Hepatocyte (in vitro differentiated cells): ENCODE data around the gene SLC27A4. TPM values are rescaled to one million over a fixed set of nuclear protein-coding genes. Genes with fewer than 3 reads are reported as not detected.

ENCODE experiments used
- DNase-seq: peaks from one replicate; pipeline ENCODE4 v3.0.0-alpha.2; 2016; ENCODE audit warnings: low spot score
- H2AFZ ChIP-seq: fragments of 200-600 bp; sonication (generic); 2 replicates; pipeline ENCODE4 v1.6.0; 2016; ENCODE audit warnings: antibody characterized with exemption, mild to moderate bottlenecking
- H3K27ac ChIP-seq: fragments of 200-600 bp; sonication (generic); 2 replicates; pipeline ENCODE4 v1.5.1; 2016; ENCODE audit warnings: mild to moderate bottlenecking
- H3K27me3 ChIP-seq: fragments of 200-600 bp; sonication (generic); 2 replicates; pipeline ENCODE4 v1.6.1; 2016
- H3K36me3 ChIP-seq: fragments of 200-600 bp; sonication (generic); replicated peaks from 2 replicates; pipeline ENCODE4 v1.5.1; 2016; ENCODE audit warnings: low read depth; ENCODE audit not compliant: insufficient read depth
- H3K4me1 ChIP-seq: fragments of 200-600 bp; sonication (generic); 2 replicates; pipeline ENCODE4 v1.5.1; 2016; ENCODE audit warnings: mild to moderate bottlenecking, moderate library complexity; ENCODE audit not compliant: insufficient read depth
- H3K4me2 ChIP-seq: fragments of 200-600 bp; sonication (generic); 2 replicates; pipeline ENCODE4 v1.6.0; 2016
- H3K4me3 ChIP-seq: fragments of 200-600 bp; sonication (generic); 2 replicates; pipeline ENCODE4 v1.5.1; 2016; ENCODE audit warnings: mild to moderate bottlenecking
- H3K79me2 ChIP-seq: fragments of 200-600 bp; sonication (generic); 2 replicates; pipeline ENCODE4 v1.6.0; 2017; ENCODE audit warnings: mild to moderate bottlenecking
- H3K9me2 ChIP-seq: fragments of 200-600 bp; sonication (generic); replicated peaks from 2 replicates; pipeline ENCODE4 v1.6.0; 2017; ENCODE audit warnings: mild to moderate bottlenecking; ENCODE audit not compliant: insufficient read depth
- H3K9me3 ChIP-seq: fragments of 200-600 bp; sonication (generic); 2 replicates; pipeline ENCODE4 v1.5.1; 2016; ENCODE audit warnings: low read depth, mild to moderate bottlenecking
- H4K20me1 ChIP-seq: fragments of 200-600 bp; sonication (generic); 2 replicates; pipeline ENCODE4 v1.6.0; 2016; ENCODE audit warnings: mild to moderate bottlenecking; ENCODE audit not compliant: insufficient read depth, poor library complexity, severe bottlenecking
- CTCF ChIP-seq: fragments of 200-600 bp; sonication (generic); IDR thresholded peaks from 2 replicates; pipeline ENCODE4 v1.5.1; 2016; ENCODE audit warnings: antibody characterized with exemption, mild to moderate bottlenecking; ENCODE audit not compliant: poor library complexity
- EZH2 ChIP-seq: fragments of 200-600 bp; sonication (generic); IDR thresholded peaks from 2 replicates; pipeline ENCODE4 v1.6.1; 2016; ENCODE audit warnings: antibody characterized with exemption, mild to moderate bottlenecking, borderline replicate concordance
- EZH2phosphoT487 ChIP-seq: fragments of 200-600 bp; sonication (generic); IDR thresholded peaks from one replicate; pipeline ENCODE4 v1.6.1; 2018; ENCODE audit warnings: antibody characterized with exemption, mild to moderate bottlenecking, low read depth, moderate library complexity; ENCODE audit not compliant: unreplicated experiment, severe bottlenecking
- WGBS: methylation state at CpG from one replicate; pipeline ENCODE4 v1.1.6; 2016; ENCODE audit warnings: low lambda C conversion rate; ENCODE audit errors: missing lambda C conversion rate; 5-methylcytosine and 5-hydroxymethylcytosine counted together
- polyA plus RNA-seq: library from polyadenylated mRNA; unstranded; fragments of >200 nt; fragmentation: Nextera tagmentation; extraction: Ambion mirVana; gene quantifications from 2 replicates; pipeline ENCODE4 v1.2.1, GENCODE V29; 2016
- total RNA-seq: library from RNA; depleted of rRNA; stranded (reverse); fragments of >200 nt; gene quantifications from 2 replicates; pipeline ENCODE4 v1.2.3, GENCODE V29; 2014

Gene SLC27A4
- total and polyA plus RNA-seq, 2 experiments from 2014 or later = 21.9 to 23.4 TPM

GRCh38 chr9:128343855-128344254 is 3.5 kb downstream of the SLC27A4 start:
- no peak overlapping the region for H3K4me3 ChIP-seq
- no peak overlapping the region for H2AFZ ChIP-seq
- H3K27ac ChIP-seq = no peak overlapping the region
- TF ChIP-seq EZH2phosphoT487 (no peak), EZH2 (no peak), CTCF (no peak)
- no peaks in the 10 kb centered on the region for H3K9me2 ChIP-seq
- H3K4me2 ChIP-seq = no peak overlapping the region
- no peaks in the 10 kb centered on the region for H3K36me3 ChIP-seq
- 100% methylated on average over 4 of the region's 4 CpGs for WGBS
- H3K4me1 ChIP-seq = peaks cover 7% of the 10 kb centered on the region
- DNase-seq = no peak
- H3K27me3 ChIP-seq = no peaks in the 10 kb centered on the region
- H4K20me1 ChIP-seq = no peaks in the 10 kb centered on the region
- no peaks in the 10 kb centered on the region for H3K9me3 ChIP-seq
- peaks cover 4% of the 10 kb centered on the region for H3K79me2 ChIP-seq

GRCh38 chr9:128344931-128345605 is 4.7 kb downstream of the SLC27A4 start:
- Histone ChIP-seq H3K4me2 (no peak overlapping the region), H3K9me2 (no peaks in the 10 kb centered on the region), H3K27ac (no peak overlapping the region), H3K27me3 (no peaks in the 10 kb centered on the region), H3K9me3 (no peaks in the 10 kb centered on the region), H4K20me1 (no peaks in the 10 kb centered on the region), H3K4me3 (no peak overlapping the region), H3K79me2 (peaks cover 4% of the 10 kb centered on the region), H3K4me1 (peaks cover 3% of the 10 kb centered on the region), H3K36me3 (no peaks in the 10 kb centered on the region), H2AFZ (no peak overlapping the region)
- DNase-seq = no peak
- WGBS = 96% methylated on average over 28 of the region's 28 CpGs
- TF ChIP-seq EZH2 (no peak), EZH2phosphoT487 (no peak), CTCF (no peak)

GRCh38 chr9:128349125-128349524 is 8.8 kb downstream of the SLC27A4 start:
- H3K79me2 ChIP-seq = no peaks in the 10 kb centered on the region
- H2AFZ ChIP-seq = no peak overlapping the region
- no peaks in the 10 kb centered on the region for H3K36me3 ChIP-seq
- WGBS = 96% methylated on average over 2 of the region's 2 CpGs
- H4K20me1 ChIP-seq = no peaks in the 10 kb centered on the region
- H3K9me2 ChIP-seq = no peaks in the 10 kb centered on the region
- H3K27me3 ChIP-seq = no peaks in the 10 kb centered on the region
- no peak for DNase-seq
- H3K4me2 ChIP-seq = no peak overlapping the region
- no peak overlapping the region for H3K4me3 ChIP-seq
- no peaks in the 10 kb centered on the region for H3K4me1 ChIP-seq
- no peaks in the 10 kb centered on the region for H3K9me3 ChIP-seq
- H3K27ac ChIP-seq = no peak overlapping the region
- TF ChIP-seq CTCF (no peak), EZH2phosphoT487 (no peak), EZH2 (no peak)
